ENCODE data around the gene FLNC.

Gene FLNC

DNA sequence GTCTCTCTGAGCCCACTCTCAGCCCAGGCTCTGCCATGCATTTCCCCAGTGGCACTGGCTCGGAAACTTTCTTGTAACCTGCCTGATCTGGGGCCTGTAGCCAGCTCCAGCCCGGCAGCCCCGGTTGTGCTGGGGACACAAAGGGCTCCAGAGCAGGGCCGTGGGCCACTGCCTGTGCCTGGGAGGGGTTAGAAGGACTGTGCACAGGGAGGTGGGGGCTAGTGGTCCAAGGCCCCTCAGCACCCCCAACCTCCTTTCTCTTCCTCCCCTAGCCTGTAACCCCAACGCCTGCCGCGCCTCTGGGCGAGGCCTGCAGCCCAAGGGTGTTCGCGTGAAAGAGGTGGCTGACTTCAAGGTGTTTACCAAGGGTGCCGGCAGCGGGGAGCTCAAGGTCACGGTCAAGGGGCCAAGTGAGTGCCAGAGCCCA, 9.6 kb downstream of the FLNC start:
- Histone ChIP-seq H3K4me3 (ENCODE audit: low read length) (no peak overlapping the region), H3K27me3 (ENCODE audit: insufficient read depth, low read length) (no peaks in the 10 kb centered on the region), H3K4me1 (ENCODE audit: insufficient read depth, low read length) (peaks cover 6% of the 10 kb centered on the region), H3K9me3 (ENCODE audit: low read length) (no peaks in the 10 kb centered on the region), H3K36me3 (ENCODE audit: insufficient read depth, low read length) (no peaks in the 10 kb centered on the region), H2AFZ (ENCODE audit: low read depth, low read length) (no peak overlapping the region)

DNA sequence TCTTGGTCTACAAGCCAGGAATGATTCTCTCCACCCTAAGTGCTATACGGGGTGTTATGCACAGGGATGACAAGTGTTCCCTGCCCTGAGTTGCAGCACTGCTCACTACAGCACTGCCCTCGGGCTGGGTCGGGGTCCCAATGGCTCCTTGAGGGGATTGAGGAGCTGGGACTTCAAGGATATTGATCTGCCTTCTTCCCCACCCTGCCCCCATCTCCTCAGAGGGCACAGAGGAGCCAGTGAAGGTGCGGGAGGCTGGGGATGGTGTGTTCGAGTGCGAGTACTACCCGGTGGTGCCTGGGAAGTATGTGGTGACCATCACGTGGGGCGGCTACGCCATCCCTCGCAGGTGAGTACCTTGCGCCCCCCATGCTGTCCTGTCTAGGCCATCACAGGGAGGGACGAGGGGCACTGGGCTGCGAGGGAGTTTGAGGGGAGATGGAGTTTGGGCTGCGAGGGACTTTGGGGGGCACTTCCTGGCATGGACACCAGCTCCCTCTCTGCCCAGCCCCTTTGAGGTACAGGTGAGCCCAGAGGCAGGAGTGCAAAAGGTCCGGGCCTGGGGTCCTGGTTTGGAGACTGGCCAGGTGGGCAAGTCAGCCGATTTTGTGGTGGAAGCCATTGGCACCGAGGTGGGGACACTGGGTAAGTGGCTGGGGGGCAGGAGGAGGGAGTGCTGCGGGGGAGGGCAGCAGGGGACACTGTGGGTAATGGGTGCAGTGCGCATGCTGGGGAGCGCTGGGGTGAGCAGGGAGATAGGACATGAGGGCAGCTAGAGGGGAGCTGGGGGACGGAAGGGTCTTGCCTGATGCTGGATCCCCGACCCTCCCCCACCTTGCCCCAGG, 10.3 kb downstream of the FLNC start:
- Histone ChIP-seq H3K4me1 (ENCODE audit: insufficient read depth, low read length) (peaks cover 3% of the 10 kb centered on the region), H3K27me3 (ENCODE audit: insufficient read depth, low read length) (no peaks in the 10 kb centered on the region), H3K4me3 (ENCODE audit: low read length) (no peak overlapping the region), H3K36me3 (ENCODE audit: insufficient read depth, low read length) (no peaks in the 10 kb centered on the region), H2AFZ (ENCODE audit: low read depth, low read length) (no peak overlapping the region), H3K9me3 (ENCODE audit: low read length) (no peaks in the 10 kb centered on the region)

DNA sequence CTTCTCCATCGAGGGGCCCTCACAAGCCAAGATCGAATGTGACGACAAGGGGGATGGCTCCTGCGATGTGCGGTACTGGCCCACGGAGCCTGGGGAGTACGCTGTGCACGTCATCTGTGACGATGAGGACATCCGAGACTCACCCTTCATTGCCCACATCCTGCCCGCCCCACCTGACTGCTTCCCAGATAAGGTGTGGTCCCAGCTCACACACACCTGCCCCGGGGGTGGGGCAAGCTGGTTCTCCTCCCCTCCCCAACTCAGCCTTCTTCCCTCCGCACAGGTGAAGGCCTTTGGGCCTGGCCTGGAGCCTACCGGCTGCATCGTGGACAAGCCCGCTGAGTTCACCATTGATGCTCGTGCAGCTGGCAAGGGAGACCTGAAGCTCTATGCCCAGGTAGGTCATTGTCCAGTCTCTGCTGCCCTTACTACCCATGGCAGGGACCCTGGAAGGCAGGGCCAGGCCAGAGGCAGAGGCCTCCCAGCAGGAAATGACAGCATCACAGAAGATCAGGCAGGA, 11.0 kb downstream of the FLNC start:
- H3K36me3 ChIP-seq (ENCODE audit: insufficient read depth, low read length), result no peaks in the 10 kb centered on the region
- no peaks in the 10 kb centered on the region for H3K9me3 ChIP-seq (ENCODE audit: low read length)
- no peak overlapping the region for H3K4me3 ChIP-seq (ENCODE audit: low read length)
- no peaks in the 10 kb centered on the region for H3K27me3 ChIP-seq (ENCODE audit: insufficient read depth, low read length)
- H2AFZ ChIP-seq (ENCODE audit: low read depth, low read length), result no peak overlapping the region
- peaks cover 2% of the 10 kb centered on the region for H3K4me1 ChIP-seq (ENCODE audit: insufficient read depth, low read length)

DNA sequence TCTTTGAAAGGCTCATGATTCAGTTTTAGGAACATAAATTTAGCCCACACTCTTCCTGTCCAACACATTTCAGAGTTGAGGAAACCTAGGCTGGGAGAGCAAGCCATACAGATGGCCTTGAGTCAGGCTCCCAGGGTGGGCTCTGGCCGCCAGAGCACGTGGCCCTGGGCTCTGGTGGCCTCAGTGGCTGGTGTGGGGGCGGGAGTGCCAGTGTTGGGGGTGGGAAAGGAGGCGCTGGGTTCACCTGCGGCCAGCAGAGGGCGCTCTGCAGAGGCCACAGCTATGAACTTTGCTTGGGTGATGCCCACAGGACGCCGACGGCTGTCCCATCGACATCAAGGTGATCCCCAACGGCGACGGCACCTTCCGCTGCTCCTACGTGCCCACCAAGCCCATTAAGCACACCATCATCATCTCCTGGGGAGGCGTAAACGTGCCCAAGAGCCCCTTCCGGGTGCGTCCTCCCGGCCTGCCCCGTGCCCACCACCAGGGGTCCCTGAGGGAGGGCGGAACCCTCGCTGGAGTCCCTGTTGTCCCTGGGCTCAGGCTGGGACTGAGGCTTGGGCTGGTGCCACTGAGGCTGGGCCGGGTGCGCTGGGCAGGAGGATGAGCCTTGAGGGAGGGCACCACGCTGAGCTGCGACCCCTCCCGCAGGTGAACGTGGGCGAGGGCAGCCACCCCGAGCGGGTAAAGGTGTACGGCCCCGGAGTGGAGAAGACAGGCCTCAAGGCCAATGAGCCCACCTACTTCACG, 11.9 kb downstream of the FLNC start:
- H3K36me3 ChIP-seq (ENCODE audit: insufficient read depth, low read length), result no peaks in the 10 kb centered on the region
- H3K27me3 ChIP-seq (ENCODE audit: insufficient read depth, low read length), result no peaks in the 10 kb centered on the region
- H2AFZ ChIP-seq (ENCODE audit: low read depth, low read length), result no peak overlapping the region
- no peaks in the 10 kb centered on the region for H3K4me1 ChIP-seq (ENCODE audit: insufficient read depth, low read length)
- H3K9me3 ChIP-seq (ENCODE audit: low read length), result no peaks in the 10 kb centered on the region
- no peak overlapping the region for H3K4me3 ChIP-seq (ENCODE audit: low read length)

DNA sequence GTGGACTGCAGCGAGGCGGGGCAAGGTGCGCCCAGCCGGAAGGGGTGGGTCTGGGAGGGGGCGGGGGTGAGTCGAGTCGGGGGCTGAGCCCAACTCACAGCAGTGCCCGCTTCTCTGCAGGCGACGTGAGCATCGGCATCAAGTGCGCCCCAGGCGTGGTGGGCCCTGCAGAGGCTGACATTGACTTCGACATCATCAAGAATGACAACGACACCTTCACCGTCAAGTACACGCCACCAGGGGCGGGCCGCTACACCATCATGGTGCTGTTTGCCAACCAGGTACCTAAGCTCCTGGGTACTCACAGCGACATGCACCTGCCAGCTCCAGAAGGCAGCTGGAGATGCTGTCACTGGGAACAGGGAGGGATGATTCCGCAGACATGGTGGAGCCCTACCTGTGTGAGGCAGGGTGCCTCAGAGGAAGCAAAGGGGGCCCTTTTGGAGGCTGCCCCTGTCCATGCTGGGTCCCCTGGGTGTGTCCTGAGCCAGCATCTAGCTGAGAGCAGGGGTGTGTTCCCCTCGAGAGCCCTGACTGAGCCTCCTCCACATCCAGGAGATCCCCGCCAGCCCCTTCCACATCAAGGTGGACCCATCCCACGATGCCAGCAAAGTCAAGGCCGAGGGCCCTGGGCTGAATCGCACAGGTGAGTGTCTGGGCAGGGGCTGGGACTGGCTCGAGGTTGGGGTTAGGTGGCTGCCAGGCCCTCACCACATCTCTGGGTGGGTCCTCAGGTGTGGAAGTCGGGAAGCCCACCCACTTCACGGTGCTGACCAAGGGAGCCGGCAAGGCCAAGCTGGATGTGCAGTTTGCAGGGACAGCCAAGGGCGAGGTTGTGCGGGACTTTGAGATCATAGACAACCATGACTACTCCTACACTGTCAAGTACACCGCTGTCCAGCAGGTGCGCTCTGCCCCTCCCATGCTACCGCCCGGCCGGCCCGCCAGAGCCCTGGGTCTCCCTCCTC, 12.8 kb downstream of the FLNC start:
- Histone ChIP-seq H3K9me3 (ENCODE audit: low read length) (no peaks in the 10 kb centered on the region), H3K36me3 (ENCODE audit: insufficient read depth, low read length) (no peaks in the 10 kb centered on the region), H2AFZ (ENCODE audit: low read depth, low read length) (no peak overlapping the region)

DNA sequence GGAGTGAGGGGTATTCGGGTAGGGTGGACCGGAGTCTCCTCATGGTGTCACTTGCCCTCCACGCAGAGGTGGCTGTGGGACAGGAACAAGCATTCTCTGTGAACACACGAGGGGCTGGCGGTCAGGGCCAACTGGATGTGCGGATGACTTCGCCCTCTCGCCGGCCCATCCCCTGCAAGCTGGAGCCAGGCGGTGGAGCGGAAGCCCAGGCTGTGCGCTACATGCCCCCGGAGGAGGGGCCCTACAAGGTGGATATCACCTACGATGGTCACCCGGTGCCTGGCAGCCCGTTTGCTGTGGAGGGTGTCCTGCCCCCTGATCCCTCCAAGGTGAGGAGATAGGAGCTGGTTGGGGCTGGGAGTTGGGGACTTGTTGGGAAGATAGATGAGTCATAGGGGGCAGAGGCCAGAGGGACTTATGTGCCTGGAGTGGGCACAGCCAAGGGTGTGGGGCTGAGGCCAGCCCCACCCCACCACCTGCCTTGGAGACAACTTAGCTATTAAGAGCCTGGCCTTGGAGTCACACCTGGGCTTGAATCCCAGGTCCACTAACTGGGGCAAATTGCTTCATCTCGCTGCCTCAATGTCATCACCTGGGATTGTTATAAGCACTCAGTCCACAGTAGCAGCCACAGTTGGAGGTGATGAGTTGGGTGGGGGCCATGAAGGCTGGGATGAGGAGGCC, 13.9 kb downstream of the FLNC start:
- no peaks in the 10 kb centered on the region for H3K9me3 ChIP-seq (ENCODE audit: low read length)
- H3K4me1 ChIP-seq (ENCODE audit: insufficient read depth, low read length), result no peaks in the 10 kb centered on the region
- no peaks in the 10 kb centered on the region for H3K27me3 ChIP-seq (ENCODE audit: insufficient read depth, low read length)
- no peak overlapping the region for H2AFZ ChIP-seq (ENCODE audit: low read depth, low read length)
- no peaks in the 10 kb centered on the region for H3K36me3 ChIP-seq (ENCODE audit: insufficient read depth, low read length)
- H3K4me3 ChIP-seq (ENCODE audit: low read length), result no peak overlapping the region

More for the DNA sequence above, 12.8 kb downstream of the FLNC start:
- Histone ChIP-seq H3K27me3 (ENCODE audit: insufficient read depth, low read length) (no peaks in the 10 kb centered on the region), H3K4me3 (ENCODE audit: low read length) (no peak overlapping the region), H3K4me1 (ENCODE audit: insufficient read depth, low read length) (no peaks in the 10 kb centered on the region)

DNA sequence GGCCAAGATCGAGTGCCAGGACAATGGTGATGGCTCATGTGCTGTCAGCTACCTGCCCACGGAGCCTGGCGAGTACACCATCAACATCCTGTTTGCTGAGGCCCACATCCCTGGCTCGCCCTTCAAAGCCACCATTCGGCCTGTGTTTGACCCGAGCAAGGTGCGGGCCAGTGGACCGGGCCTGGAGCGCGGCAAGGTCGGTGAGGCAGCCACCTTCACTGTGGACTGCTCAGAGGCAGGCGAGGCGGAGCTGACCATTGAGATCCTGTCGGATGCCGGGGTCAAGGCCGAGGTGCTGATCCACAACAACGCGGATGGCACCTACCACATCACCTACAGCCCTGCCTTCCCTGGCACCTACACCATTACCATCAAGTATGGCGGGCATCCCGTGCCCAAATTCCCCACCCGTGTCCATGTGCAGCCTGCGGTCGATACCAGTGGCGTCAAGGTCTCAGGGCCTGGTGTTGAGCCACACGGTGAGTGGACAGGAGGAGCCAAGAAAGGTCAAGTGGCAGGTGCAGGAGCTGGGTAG, 14.6 kb downstream of the FLNC start:
- H3K36me3 ChIP-seq (ENCODE audit: insufficient read depth, low read length), result no peaks in the 10 kb centered on the region
- no peaks in the 10 kb centered on the region for H3K4me1 ChIP-seq (ENCODE audit: insufficient read depth, low read length)
- H2AFZ ChIP-seq (ENCODE audit: low read depth, low read length), result no peak overlapping the region
- H3K27me3 ChIP-seq (ENCODE audit: insufficient read depth, low read length), result no peaks in the 10 kb centered on the region
- no peak overlapping the region for H3K4me3 ChIP-seq (ENCODE audit: low read length)
- no peaks in the 10 kb centered on the region for H3K9me3 ChIP-seq (ENCODE audit: low read length)

DNA sequence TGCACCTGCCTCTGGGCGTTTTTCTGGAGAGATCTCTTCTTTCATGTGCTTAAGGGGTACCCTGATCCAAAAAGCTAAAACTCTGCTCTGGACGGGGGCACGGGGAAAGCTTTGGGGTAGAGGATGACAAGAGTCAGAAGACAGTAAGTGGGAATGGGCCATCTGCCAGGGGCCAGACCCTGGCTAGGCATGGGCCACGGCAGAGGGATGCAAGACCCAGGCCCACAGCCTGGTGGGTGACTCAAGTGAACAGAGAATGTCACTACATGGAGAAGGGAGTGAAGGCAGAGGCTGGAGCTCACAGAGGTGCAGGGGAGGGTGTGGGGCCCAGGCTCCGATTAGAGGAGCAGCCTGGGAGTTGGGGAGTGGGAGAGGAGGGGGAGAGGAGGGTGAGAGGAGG, 15.3 kb downstream of the FLNC start:
- H3K27me3 ChIP-seq (ENCODE audit: insufficient read depth, low read length), result no peaks in the 10 kb centered on the region
- no peaks in the 10 kb centered on the region for H3K9me3 ChIP-seq (ENCODE audit: low read length)
- no peak overlapping the region for H3K4me3 ChIP-seq (ENCODE audit: low read length)
- no peaks in the 10 kb centered on the region for H3K4me1 ChIP-seq (ENCODE audit: insufficient read depth, low read length)
- H2AFZ ChIP-seq (ENCODE audit: low read depth, low read length), result no peak overlapping the region
- no peaks in the 10 kb centered on the region for H3K36me3 ChIP-seq (ENCODE audit: insufficient read depth, low read length)

DNA sequence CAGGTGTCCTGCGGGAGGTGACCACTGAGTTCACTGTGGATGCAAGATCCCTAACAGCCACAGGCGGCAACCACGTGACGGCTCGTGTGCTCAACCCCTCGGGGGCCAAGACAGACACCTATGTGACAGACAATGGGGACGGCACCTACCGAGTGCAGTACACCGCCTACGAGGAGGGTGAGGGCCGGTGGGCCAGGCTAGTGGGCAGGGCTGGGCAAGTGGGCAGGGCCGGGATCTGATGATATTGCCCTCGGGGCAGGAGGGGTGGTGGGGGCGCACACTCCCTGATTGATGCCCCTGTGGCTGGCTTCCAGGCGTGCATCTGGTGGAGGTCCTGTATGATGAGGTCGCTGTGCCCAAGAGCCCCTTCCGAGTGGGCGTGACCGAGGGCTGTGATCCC, 15.8 kb downstream of the FLNC start:
- Histone ChIP-seq H3K4me3 (ENCODE audit: low read length) (no peak overlapping the region), H3K4me1 (ENCODE audit: insufficient read depth, low read length) (no peaks in the 10 kb centered on the region), H2AFZ (ENCODE audit: low read depth, low read length) (no peak overlapping the region), H3K36me3 (ENCODE audit: insufficient read depth, low read length) (no peaks in the 10 kb centered on the region), H3K9me3 (ENCODE audit: low read length) (no peaks in the 10 kb centered on the region), H3K27me3 (ENCODE audit: insufficient read depth, low read length) (no peaks in the 10 kb centered on the region)

DNA sequence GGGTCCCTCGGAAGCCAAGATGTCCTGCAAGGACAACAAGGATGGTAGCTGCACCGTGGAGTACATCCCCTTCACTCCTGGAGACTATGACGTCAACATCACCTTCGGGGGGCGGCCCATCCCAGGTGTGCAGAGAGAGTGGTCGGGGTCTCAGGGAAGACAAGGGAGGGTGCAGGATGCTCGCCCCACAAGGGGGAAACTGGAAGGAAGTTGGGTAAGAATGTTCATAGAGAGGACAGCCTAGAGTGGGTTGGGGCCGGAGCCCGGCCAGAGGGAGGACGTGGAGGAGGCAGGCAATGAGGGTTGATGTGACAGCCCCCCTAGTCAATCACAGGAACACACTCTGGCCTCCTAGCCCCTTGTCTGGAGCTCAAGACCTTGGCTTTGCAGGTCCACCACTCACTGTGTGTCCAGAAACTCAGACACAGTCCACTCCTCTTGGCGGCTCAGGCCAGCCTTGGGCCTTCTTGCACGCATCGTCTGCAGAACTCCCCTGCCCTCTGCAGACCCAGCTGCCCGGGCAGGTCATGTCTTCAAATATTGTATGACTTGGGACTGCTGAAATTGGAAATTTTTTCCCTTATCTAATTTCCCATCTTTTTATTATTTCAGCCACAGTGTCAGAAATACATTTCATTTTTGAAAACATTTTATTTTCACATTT, 16.7 kb downstream of the FLNC start:
- H3K4me3 ChIP-seq (ENCODE audit: low read length), result no peak overlapping the region
- no peaks in the 10 kb centered on the region for H3K36me3 ChIP-seq (ENCODE audit: insufficient read depth, low read length)
- no peaks in the 10 kb centered on the region for H3K4me1 ChIP-seq (ENCODE audit: insufficient read depth, low read length)
- H3K9me3 ChIP-seq (ENCODE audit: low read length), result no peaks in the 10 kb centered on the region
- no peaks in the 10 kb centered on the region for H3K27me3 ChIP-seq (ENCODE audit: insufficient read depth, low read length)
- H2AFZ ChIP-seq (ENCODE audit: low read depth, low read length), result no peak overlapping the region

DNA sequence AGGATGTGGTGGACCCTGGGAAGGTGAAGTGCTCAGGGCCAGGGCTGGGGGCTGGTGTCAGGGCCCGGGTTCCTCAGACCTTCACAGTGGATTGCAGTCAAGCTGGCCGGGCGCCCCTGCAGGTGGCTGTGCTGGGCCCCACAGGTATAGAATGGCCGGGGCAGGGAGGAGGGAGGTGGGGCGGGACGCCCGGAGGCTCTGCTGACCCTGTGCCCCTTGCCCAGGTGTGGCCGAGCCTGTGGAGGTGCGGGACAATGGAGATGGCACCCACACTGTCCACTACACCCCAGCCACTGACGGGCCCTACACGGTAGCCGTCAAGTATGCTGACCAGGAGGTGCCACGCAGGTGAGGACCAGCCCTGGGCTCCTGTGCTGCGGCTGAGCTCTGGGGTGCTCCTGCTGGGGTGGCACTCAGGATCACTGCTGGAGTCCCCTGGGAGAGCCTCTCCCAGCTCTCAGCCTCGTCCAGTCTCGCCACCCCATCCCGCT, 17.6 kb downstream of the FLNC start:
- no peaks in the 10 kb centered on the region for H3K27me3 ChIP-seq (ENCODE audit: insufficient read depth, low read length)
- H3K36me3 ChIP-seq (ENCODE audit: insufficient read depth, low read length), result no peaks in the 10 kb centered on the region
- no peak overlapping the region for H2AFZ ChIP-seq (ENCODE audit: low read depth, low read length)
- no peaks in the 10 kb centered on the region for H3K9me3 ChIP-seq (ENCODE audit: low read length)
- no peak overlapping the region for H3K4me3 ChIP-seq (ENCODE audit: low read length)
- no peaks in the 10 kb centered on the region for H3K4me1 ChIP-seq (ENCODE audit: insufficient read depth, low read length)

All from neuron (in vitro differentiated cells).